Endothelial cell of umbilical vein (primary cell): Measurements from ENCODE around the gene MAMDC2. TPM values are rescaled to one million over a fixed set of nuclear protein-coding genes. Genes with fewer than 3 reads are reported as not detected.

Source experiments
- BruUV-seq: library from RNA; stranded (reverse); fragments of 400-500 nt; replicated peaks from 2 replicates; lab custom pipeline; 2021; lab: Mats Ljungman, UMichigan
- CTCF ChIA-PET: fragments of 300-600, 350-600 bp; sonication (Branson Sonifier 250); formaldehyde crosslinking; loops from one replicate; lab custom pipeline; 2021; ENCODE audit warnings: antibody characterized with exemption, inconsistent platforms; lab: Charles Lee
- POLR2A ChIA-PET: fragments of 300-600, 350-600 bp; sonication (Branson Sonifier 250); formaldehyde crosslinking; loops from one replicate; lab custom pipeline; 2021; ENCODE audit warnings: antibody characterized with exemption, inconsistent platforms; lab: Charles Lee
- DNase-seq: peaks from one replicate; pipeline ENCODE4 v3.0.0-alpha.2; 2011; ENCODE audit warnings: low read depth, low spot score
- FAIRE-seq: peaks from 2 replicates; lab custom pipeline; 2011; peaks lifted over from hg19 to GRCh38; lab: Jason Lieb, UNC
- H2AFZ ChIP-seq: 2 replicates; pipeline ENCODE4 v1.6.0; 2012; ENCODE audit warnings: low read depth, low read length, control low read depth, inconsistent platforms
- H3K27ac ChIP-seq: 2 replicates; pipeline ENCODE4 v1.5.1; 2011; ENCODE audit warnings: low read depth, mild to moderate bottlenecking, control low read depth, low read length, moderate library complexity; ENCODE audit not compliant: insufficient read depth
- H3K27me3 ChIP-seq, 2 experiments: 2 replicates each; pipeline versions ENCODE4 v1.6.0 to v1.6.1; 2011; ENCODE audit warnings: low read length in 2 of 2, mixed read lengths in 1 of 2; ENCODE audit not compliant: control insufficient read depth in 2 of 2, insufficient read depth in 2 of 2
- H3K36me3 ChIP-seq, 2 experiments: 2 replicates in 1 of 2; 3 replicates in 1 of 2; pipeline ENCODE4 v1.5.1; 2011; ENCODE audit warnings: low read length in 2 of 2, mild to moderate bottlenecking in 1 of 2, moderate library complexity in 1 of 2; ENCODE audit not compliant: control insufficient read depth in 2 of 2, insufficient read depth in 2 of 2; ENCODE audit errors: extremely low read depth in 1 of 2
- H3K4me1 ChIP-seq: 3 replicates; pipeline ENCODE4 v1.5.1; 2011; ENCODE audit warnings: mild to moderate bottlenecking, low read length; ENCODE audit not compliant: control insufficient read depth, insufficient read depth; ENCODE audit errors: extremely low read depth
- H3K4me2 ChIP-seq: 2 replicates; pipeline ENCODE4 v1.6.1; 2011; ENCODE audit warnings: low read length, control low read depth, mixed read lengths; ENCODE audit not compliant: insufficient read depth
- H3K4me3 ChIP-seq, 3 experiments: fragments of 200-600 bp in 1 of 3; sonication (generic), shearing (Covaris generic) in 1 of 3; replicated peaks in 1 of 3; 2 replicates each; pipeline ENCODE4 v1.5.1; 2011 to 2016; ENCODE audit warnings: control low read depth in 3 of 3, low read length in 3 of 3, mild to moderate bottlenecking in 2 of 3, inconsistent platforms in 1 of 3, low read depth in 1 of 3, moderate library complexity in 1 of 3; ENCODE audit not compliant: insufficient read depth in 1 of 3
- H3K79me2 ChIP-seq: 2 replicates; pipeline ENCODE4 v1.6.0; 2012; ENCODE audit warnings: low read length, inconsistent platforms; ENCODE audit not compliant: control insufficient read depth, insufficient read depth
- H3K9ac ChIP-seq: replicated peaks from 2 replicates; pipeline ENCODE3; 2011; ENCODE audit warnings: low read length, control low read depth; ENCODE audit not compliant: insufficient read depth; ENCODE audit errors: extremely low read depth
- H3K9me1 ChIP-seq: replicated peaks from 3 replicates; pipeline ENCODE4 v1.6.0; 2011; ENCODE audit warnings: mild to moderate bottlenecking, low read length; ENCODE audit not compliant: control insufficient read depth, insufficient read depth; ENCODE audit errors: extremely low read depth
- H3K9me3 ChIP-seq: replicated peaks from 2 replicates; pipeline ENCODE4 v1.5.1; 2012; ENCODE audit warnings: low read length, inconsistent platforms; ENCODE audit not compliant: control insufficient read depth, insufficient read depth
- H4K20me1 ChIP-seq: replicated peaks from 2 replicates; pipeline ENCODE3; 2011; ENCODE audit warnings: mild to moderate bottlenecking, low read length; ENCODE audit not compliant: control insufficient read depth, insufficient read depth; ENCODE audit errors: extremely low read depth
- EZH2 ChIP-seq: IDR thresholded peaks from 2 replicates; pipeline ENCODE4 v1.6.1; 2012; ENCODE audit warnings: borderline replicate concordance, low read depth, mild to moderate bottlenecking, moderate library complexity, low read length, inconsistent platforms; ENCODE audit not compliant: severe bottlenecking
- FOS ChIP-seq: IDR thresholded peaks from 2 replicates; pipeline ENCODE4 v1.6.1; 2011; ENCODE audit warnings: mild to moderate bottlenecking, low read length, moderate library complexity, borderline replicate concordance; ENCODE audit not compliant: insufficient read depth
- GATA2 ChIP-seq: IDR thresholded peaks from 2 replicates; pipeline ENCODE4 v1.7.0; 2011; ENCODE audit warnings: low read depth, mild to moderate bottlenecking, moderate library complexity, mixed read lengths, low read length; ENCODE audit not compliant: insufficient read length, insufficient read depth
- JUN ChIP-seq: IDR thresholded peaks from 2 replicates; pipeline ENCODE4 v1.6.1; 2011; ENCODE audit warnings: borderline replicate concordance, low read depth; ENCODE audit not compliant: insufficient read length, insufficient read depth
- MYC ChIP-seq: IDR thresholded peaks from one replicate; pipeline ENCODE4 v1.6.1; 2011; ENCODE audit warnings: mild to moderate bottlenecking, low read depth, low read length
- POLR2A ChIP-seq: IDR thresholded peaks from 2 replicates; pipeline ENCODE4 v1.6.1; 2012; ENCODE audit warnings: low read depth, mild to moderate bottlenecking, control low read depth, low read length
- POLR2AphosphoS5 ChIP-seq: IDR thresholded peaks from 2 replicates; pipeline ENCODE4 v1.6.1; 2012; ENCODE audit warnings: low read depth, mild to moderate bottlenecking, control low read depth, low read length, moderate library complexity; ENCODE audit not compliant: insufficient read depth
- dilution Hi-C: fragments of 300-500 bp; cut with MboI; formaldehyde crosslinking; loops from one replicate; pipeline ENCODE4 v1.15.0; 2019; ENCODE audit warnings: low sequenced_read_pairs; ENCODE audit not compliant: extremely low pct_ligation_motif_present
- intact Hi-C: fragments of 100-400 bp; cut with micrococcal nuclease; formaldehyde crosslinking; loops from one replicate; pipeline ENCODE4 v1.10.0; 2022
- polyA plus RNA-seq, 4 experiments: library from polyadenylated mRNA; depleted of rRNA in 3 of 4; stranded (reverse) in 3 of 4; unstranded in 1 of 4; fragments of >200 nt; gene quantifications; 2 replicates each; pipeline versions ENCODE4 v1.2.1 to v1.2.3, GENCODE V29; 2011 to 2012; ENCODE audit warnings: missing spikeins in 1 of 4
- total RNA-seq: library from RNA; stranded (reverse); gene quantifications from 2 replicates; pipeline ENCODE4 v1.2.3, GENCODE V29; 2021
- TF ChIP-seq, protein P1 (sequence below), 2 donors: IDR thresholded peaks; 1 replicate in 1 of 2; 2 replicates in 1 of 2; pipeline ENCODE4 v1.5.1; 2011; ENCODE audit warnings: low read length in 2 of 2, mild to moderate bottlenecking in 2 of 2, moderate library complexity in 2 of 2, control low read depth in 1 of 2, inconsistent platforms in 1 of 2, low read depth in 1 of 2; ENCODE audit not compliant: insufficient read depth in 1 of 2; ENCODE audit errors: extremely low read depth in 1 of 2
- TF ChIP-seq, protein P2 (sequence below): IDR thresholded peaks from 2 replicates; pipeline ENCODE4 v1.6.1; 2011; ENCODE audit not compliant: insufficient read depth, insufficient read length

Gene MAMDC2
- total and polyA plus RNA-seq, 2 donors (not counting 3 experiments of a cell fraction or from before 2014, with no cell fraction given), result 0.60 to 1.1 TPM

DNA sequence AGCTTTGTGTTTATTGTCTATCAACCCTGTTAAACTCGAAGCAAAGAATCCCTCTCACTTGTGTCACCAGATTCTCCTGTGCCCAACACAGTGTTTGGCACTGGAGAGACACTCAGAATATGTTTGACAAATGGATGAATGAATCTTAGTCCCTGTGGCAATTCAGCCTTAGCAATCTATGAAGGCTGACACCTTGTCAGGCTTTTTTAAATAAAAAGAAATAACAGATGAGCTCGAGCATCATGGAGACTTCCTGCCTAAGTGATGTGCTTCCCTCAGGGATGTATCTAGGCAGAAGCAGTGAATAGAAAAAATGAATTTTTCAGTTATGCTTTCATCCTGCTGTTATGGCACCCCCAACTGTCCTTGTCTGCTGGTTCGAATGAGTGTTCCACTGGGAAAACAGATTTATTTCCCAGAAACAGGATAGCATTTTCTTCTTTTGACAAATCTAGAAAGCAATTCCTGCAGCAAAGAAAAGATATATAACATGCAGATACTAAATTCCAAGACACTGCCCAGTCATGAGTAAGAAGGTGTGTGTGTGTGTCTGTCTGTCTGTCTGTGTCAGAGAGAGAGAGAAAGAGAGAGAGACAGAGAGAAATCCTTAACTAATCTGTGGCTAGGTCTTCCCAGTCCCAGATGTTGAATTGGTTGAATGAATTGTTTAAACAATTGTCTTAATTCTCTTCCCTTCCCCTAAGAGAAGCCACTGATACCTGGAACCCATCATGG lies 16.7 kb downstream of the MAMDC2 start:
- Histone ChIP-seq H3K4me1 (no peaks in the 10 kb centered on the region), H3K27ac (no peak overlapping the region), H2AFZ (no peak overlapping the region), H3K79me2 (no peaks in the 10 kb centered on the region), H3K4me3 (no peak overlapping the region), H3K27me3 (peaks cover 1 to 3% of the 10 kb centered on the region in 2 experiments), H3K9ac (no peak overlapping the region), H3K9me3 (no peaks in the 10 kb centered on the region), H3K36me3 (no peaks in the 10 kb centered on the region), H3K9me1 (no peaks in the 10 kb centered on the region), H3K4me2 (no peak overlapping the region), H4K20me1 (no peaks in the 10 kb centered on the region)
- FAIRE-seq, result no peak
- intact Hi-C loops (no loop called here), dilution Hi-C loops (no loop called here)
- DNase-seq, result no peak
- ChIA-PET POLR2A (no interaction called here), CTCF (interaction anchor here (1.1 to 2.1 kb wide), 4 partner anchors 11 to 53 kb away, joined by 3 to 5 read pairs (median 4); no protein-coding TSS in a partner anchor)
- no TSS peak for BruUV-seq
- TF ChIP-seq, protein P1, sequence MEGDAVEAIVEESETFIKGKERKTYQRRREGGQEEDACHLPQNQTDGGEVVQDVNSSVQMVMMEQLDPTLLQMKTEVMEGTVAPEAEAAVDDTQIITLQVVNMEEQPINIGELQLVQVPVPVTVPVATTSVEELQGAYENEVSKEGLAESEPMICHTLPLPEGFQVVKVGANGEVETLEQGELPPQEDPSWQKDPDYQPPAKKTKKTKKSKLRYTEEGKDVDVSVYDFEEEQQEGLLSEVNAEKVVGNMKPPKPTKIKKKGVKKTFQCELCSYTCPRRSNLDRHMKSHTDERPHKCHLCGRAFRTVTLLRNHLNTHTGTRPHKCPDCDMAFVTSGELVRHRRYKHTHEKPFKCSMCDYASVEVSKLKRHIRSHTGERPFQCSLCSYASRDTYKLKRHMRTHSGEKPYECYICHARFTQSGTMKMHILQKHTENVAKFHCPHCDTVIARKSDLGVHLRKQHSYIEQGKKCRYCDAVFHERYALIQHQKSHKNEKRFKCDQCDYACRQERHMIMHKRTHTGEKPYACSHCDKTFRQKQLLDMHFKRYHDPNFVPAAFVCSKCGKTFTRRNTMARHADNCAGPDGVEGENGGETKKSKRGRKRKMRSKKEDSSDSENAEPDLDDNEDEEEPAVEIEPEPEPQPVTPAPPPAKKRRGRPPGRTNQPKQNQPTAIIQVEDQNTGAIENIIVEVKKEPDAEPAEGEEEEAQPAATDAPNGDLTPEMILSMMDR (IDR thresholded peaks at IDR 0.05; ENCODE audit: extremely low read depth in 1 of 2, insufficient read depth in 1 of 2, low read depth in 1 of 2, low read length in 2 of 2), result no peak
- TF ChIP-seq, protein P2, sequence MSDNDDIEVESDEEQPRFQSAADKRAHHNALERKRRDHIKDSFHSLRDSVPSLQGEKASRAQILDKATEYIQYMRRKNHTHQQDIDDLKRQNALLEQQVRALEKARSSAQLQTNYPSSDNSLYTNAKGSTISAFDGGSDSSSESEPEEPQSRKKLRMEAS, result no peak
- TF ChIP-seq POLR2AphosphoS5, result no peak
- TF ChIP-seq EZH2, result no peak
- TF ChIP-seq POLR2A, result no peak
- no peak for TF ChIP-seq FOS
- TF ChIP-seq MYC, result no peak
- no peak for TF ChIP-seq GATA2
- no peak for TF ChIP-seq JUN
